HL-60 (cell line): ENCODE data around the gene AMIGO2.

Experiments used
- DNase-seq, 2 experiments: peaks; one replicate each; pipeline ENCODE4 v3.0.0-alpha.2; 2010 to 2020; ENCODE audit warnings: low read depth in 1 of 2, low spot score in 1 of 2
- H3K27ac ChIP-seq: fragments of 250-450 bp; sonication (Bioruptor Pico); replicated peaks from 2 replicates; pipeline ENCODE4 v1.5.1; 2020; ENCODE audit warnings: mild to moderate bottlenecking, moderate library complexity
- H3K27me3 ChIP-seq: fragments of 250-450 bp; sonication (Bioruptor Pico); 2 replicates; pipeline ENCODE4 v1.5.1; 2021; ENCODE audit warnings: mild to moderate bottlenecking, moderate library complexity; ENCODE audit not compliant: insufficient read depth, poor library complexity, severe bottlenecking
- H3K4me3 ChIP-seq: replicated peaks from 2 replicates; pipeline ENCODE4 v1.5.1; 2011; ENCODE audit warnings: mild to moderate bottlenecking, control low read depth, low read length; ENCODE audit not compliant: insufficient read depth
- CTCF ChIP-seq: IDR thresholded peaks from one replicate; pipeline ENCODE4 v1.5.1; 2011; ENCODE audit warnings: low read length, control low read depth, inconsistent platforms; ENCODE audit not compliant: insufficient read depth
- GABPA ChIP-seq: IDR thresholded peaks from 2 replicates; pipeline ENCODE4 v1.6.1; 2012; ENCODE audit warnings: low read depth
- POLR2AphosphoS5 ChIP-seq: IDR thresholded peaks from 2 replicates; pipeline ENCODE4 v1.6.1; 2012; ENCODE audit warnings: low read depth
- REST ChIP-seq: IDR thresholded peaks from 2 replicates; pipeline ENCODE4 v1.6.1; 2012; ENCODE audit warnings: low read depth; ENCODE audit not compliant: insufficient replicate concordance
- SPI1 ChIP-seq: IDR thresholded peaks from 2 replicates; pipeline ENCODE4 v1.6.1; 2012; ENCODE audit warnings: low read depth, mild to moderate bottlenecking, borderline replicate concordance

Gene AMIGO2

DNA sequence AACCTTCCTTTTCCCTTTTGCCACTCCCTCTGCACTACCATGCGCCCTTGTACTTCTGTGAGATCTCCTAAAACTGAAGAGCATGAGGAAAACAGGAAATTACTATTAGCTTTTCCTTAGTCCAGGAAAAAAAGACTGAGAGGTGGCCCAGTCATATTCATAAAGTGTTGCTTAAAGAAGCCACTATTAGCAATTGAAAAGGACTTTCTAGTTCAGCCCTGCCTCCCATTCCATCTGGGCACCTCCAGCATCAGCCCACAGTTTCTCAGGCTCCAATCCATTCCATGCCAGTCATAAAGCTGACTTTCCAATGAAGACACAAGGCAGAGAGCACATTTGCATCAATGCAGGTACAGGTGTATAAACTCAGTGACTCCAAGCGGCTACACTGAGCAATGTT is 19.9 kb upstream of the AMIGO2 start:
- TF ChIP-seq REST (no peak), GABPA (no peak), SPI1 (no peak), CTCF (no peak), POLR2AphosphoS5 (no peak)
- no peaks in the 10 kb centered on the region for H3K27me3 ChIP-seq
- H3K4me3 ChIP-seq, result no peak overlapping the region
- no peak overlapping the region for H3K27ac ChIP-seq
- no peak for DNase-seq

- H3K27ac ChIP-seq, result no peak overlapping the region
- no peaks in the 10 kb centered on the region for H3K27me3 ChIP-seq
- H3K4me3 ChIP-seq, result no peak overlapping the region
- DNase-seq, result no peak
- TF ChIP-seq GABPA (no peak), POLR2AphosphoS5 (no peak), SPI1 (no peak), CTCF (no peak), REST (no peak)
These were observed 18.3 kb upstream of the AMIGO2 start for GRCh38 chr12:47098099-47098498.

DNA sequence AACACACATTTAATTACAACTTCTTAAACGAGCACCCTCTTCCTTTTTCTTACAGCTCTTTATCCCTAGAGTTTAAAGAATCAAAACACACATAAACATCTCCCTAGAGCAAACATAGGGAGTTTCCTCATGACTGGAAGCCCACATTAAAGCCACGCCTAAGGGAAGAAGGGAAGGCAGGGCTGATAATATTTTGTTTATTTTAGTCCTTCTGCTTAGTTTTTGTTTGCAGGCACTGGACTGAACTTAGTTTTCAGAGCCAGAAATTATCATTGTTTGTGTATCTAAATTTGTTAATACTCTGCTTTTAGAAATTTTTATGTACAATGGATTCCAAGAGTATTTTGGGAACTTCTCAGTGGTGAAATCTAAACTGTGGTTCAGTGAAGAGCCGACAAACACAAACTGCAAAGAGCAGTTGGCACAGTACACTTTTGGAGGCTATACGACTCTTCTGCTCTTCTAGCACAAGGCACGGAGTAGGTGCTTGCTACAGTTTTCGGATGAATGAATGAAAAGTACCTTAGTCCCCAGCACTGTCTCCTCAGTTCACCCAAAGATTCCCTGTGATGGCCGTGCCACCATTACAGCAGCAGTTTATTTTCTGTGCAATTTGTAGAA is 17.6 kb upstream of the AMIGO2 start:
- H3K27me3 ChIP-seq, result no peaks in the 10 kb centered on the region
- DNase-seq, result no peak
- TF ChIP-seq CTCF (no peak), GABPA (no peak), SPI1 (no peak), REST (no peak), POLR2AphosphoS5 (no peak)
- H3K27ac ChIP-seq, result no peak overlapping the region
- no peak overlapping the region for H3K4me3 ChIP-seq
